ENCODE measurements around the gene CHSY1. TPM values are rescaled to one million over a fixed set of nuclear protein-coding genes. Genes with fewer than 3 reads are reported as not detected.

The CHSY1 gene
- total RNA-seq, 1 donor from 2014 or later = 38.2 TPM

- no peak for TF ChIP-seq CTCF (IDR thresholded peaks at IDR 0.05; ENCODE audit: partially characterized antibody, unreplicated experiment)
- Mint-ChIP-seq H3K4me3 (ENCODE audit: unreplicated experiment) (peak overlapping the region; percentile 15), H3K4me1 (ENCODE audit: low read depth, unreplicated experiment) (peaks cover 50% of the 10 kb centered on the region)
These were observed 78.4 kb downstream of the CHSY1 start for GRCh38 chr15:101173233-101174119.

GRCh38 chr15:101172501-101173071, 79.3 kb downstream of the CHSY1 start:
- H3K27me3 Mint-ChIP-seq (ENCODE audit: unreplicated experiment) = peaks cover 24% of the 10 kb centered on the region
- peak overlapping the region; percentile 90 for H3K27ac Mint-ChIP-seq (ENCODE audit: unreplicated experiment)
- peaks cover 12% of the 10 kb centered on the region for H3K9me3 Mint-ChIP-seq (ENCODE audit: unreplicated experiment)
- peak; percentile 79 for DNase-seq
- no peak for TF ChIP-seq CTCF (IDR thresholded peaks at IDR 0.05; ENCODE audit: partially characterized antibody, unreplicated experiment)
- peak overlapping the region; percentile 71 for H3K4me3 Mint-ChIP-seq (ENCODE audit: unreplicated experiment)
- peaks cover 50% of the 10 kb centered on the region for H3K4me1 Mint-ChIP-seq (ENCODE audit: low read depth, unreplicated experiment)
- peaks cover 4% of the 10 kb centered on the region for H3K36me3 Mint-ChIP-seq (ENCODE audit: unreplicated experiment)

More at GRCh38 chr15:101173233-101174119, 78.4 kb downstream of the CHSY1 start:
- Mint-ChIP-seq H3K36me3 (ENCODE audit: unreplicated experiment) (peaks cover 12% of the 10 kb centered on the region), H3K27me3 (ENCODE audit: unreplicated experiment) (peaks cover 26% of the 10 kb centered on the region), H3K9me3 (ENCODE audit: unreplicated experiment) (peaks cover 9% of the 10 kb centered on the region), H3K27ac (ENCODE audit: unreplicated experiment) (peak overlapping the region; percentile 62)
- no peak for DNase-seq

GRCh38 chr15:101171954-101172353, 79.9 kb downstream of the CHSY1 start:
- no peak for TF ChIP-seq CTCF (IDR thresholded peaks at IDR 0.05; ENCODE audit: partially characterized antibody, unreplicated experiment)
- peaks cover 12% of the 10 kb centered on the region for H3K9me3 Mint-ChIP-seq (ENCODE audit: unreplicated experiment)
- H3K4me3 Mint-ChIP-seq (ENCODE audit: unreplicated experiment) = peak overlapping the region; percentile 57
- H3K36me3 Mint-ChIP-seq (ENCODE audit: unreplicated experiment) = peaks cover 2% of the 10 kb centered on the region
- peak overlapping the region; percentile 60 for H3K27ac Mint-ChIP-seq (ENCODE audit: unreplicated experiment)
- H3K27me3 Mint-ChIP-seq (ENCODE audit: unreplicated experiment) = peaks cover 24% of the 10 kb centered on the region
- H3K4me1 Mint-ChIP-seq (ENCODE audit: low read depth, unreplicated experiment) = peaks cover 50% of the 10 kb centered on the region
- DNase-seq = no peak

- peaks cover 24% of the 10 kb centered on the region for H3K27me3 Mint-ChIP-seq (ENCODE audit: unreplicated experiment)
- H3K36me3 Mint-ChIP-seq (ENCODE audit: unreplicated experiment) = peaks cover 12% of the 10 kb centered on the region
- peaks cover 50% of the 10 kb centered on the region for H3K4me1 Mint-ChIP-seq (ENCODE audit: low read depth, unreplicated experiment)
- peaks cover 17% of the 10 kb centered on the region for H3K9me3 Mint-ChIP-seq (ENCODE audit: unreplicated experiment)
- H3K4me3 Mint-ChIP-seq (ENCODE audit: unreplicated experiment) = peak overlapping the region; percentile 38
- peak overlapping the region; percentile 86 for H3K27ac Mint-ChIP-seq (ENCODE audit: unreplicated experiment)
- TF ChIP-seq CTCF (IDR thresholded peaks at IDR 0.05; ENCODE audit: partially characterized antibody, unreplicated experiment) = no peak
- DNase-seq = no peak
These were observed 81.1 kb downstream of the CHSY1 start for GRCh38 chr15:101170568-101171350.

All from glutamatergic neuron (in vitro differentiated cells).